HG03575 (cell line): ENCODE results near the gene SCRN1.

ENCODE experiments used
- ATAC-seq: cut with Tn5 transposase; IDR thresholded peaks from one replicate; pipeline ENCODE4 v1.9.1; 2021; ENCODE audit not compliant: unreplicated experiment, insufficient number of reproducible peaks, low FRiP score; ENCODE audit errors: extremely low read depth

Gene SCRN1

GRCh38 chr7:29946428-29947186, 43.0 kb downstream of the SCRN1 start:
- no peak for ATAC-seq

GRCh38 chr7:29945259-29945809, 44.3 kb downstream of the SCRN1 start:
- ATAC-seq = no peak

- no peak for ATAC-seq
Observed at GRCh38 chr7:29940199-29940598, 49.4 kb downstream of the SCRN1 start.

GRCh38 chr7:29937132-29937531, 52.5 kb downstream of the SCRN1 start:
- no peak for ATAC-seq

- ATAC-seq = no peak
Observed at GRCh38 chr7:29935111-29935510, 54.5 kb downstream of the SCRN1 start.

GRCh38 chr7:29929018-29929807, 60.4 kb downstream of the SCRN1 start:
- ATAC-seq = no peak

GRCh38 chr7:29926741-29927140, 62.9 kb downstream of the SCRN1 start:
- no peak for ATAC-seq

GRCh38 chr7:29926216-29926615, 63.4 kb downstream of the SCRN1 start:
- no peak for ATAC-seq

GRCh38 chr7:29924684-29925083, 64.9 kb downstream of the SCRN1 start:
- no peak for ATAC-seq

- no peak for ATAC-seq
Observed at GRCh38 chr7:29924006-29924405, 65.6 kb downstream of the SCRN1 start.

GRCh38 chr7:29922921-29923700, 66.5 kb downstream of the SCRN1 start:
- no peak for ATAC-seq

GRCh38 chr7:29921404-29922010, 68.1 kb downstream of the SCRN1 start:
- ATAC-seq = no peak

GRCh38 chr7:29920491-29920890, 69.1 kb downstream of the SCRN1 start:
- ATAC-seq = no peak

- no peak for ATAC-seq
Observed at GRCh38 chr7:29919790-29920189, 69.8 kb downstream of the SCRN1 start.

GRCh38 chr7:29918850-29919249, 70.8 kb downstream of the SCRN1 start:
- ATAC-seq = no peak

GRCh38 chr7:29917641-29918040, 72.0 kb downstream of the SCRN1 start:
- ATAC-seq = no peak

GRCh38 chr7:29915481-29916215, 74.0 kb downstream of the SCRN1 start:
- no peak for ATAC-seq

- ATAC-seq = no peak
Observed at GRCh38 chr7:29914180-29914579, 75.4 kb downstream of the SCRN1 start.
